HG02970 (cell line): ENCODE measurements around the gene FBXO34.
"Not testable (repeated sequence)": the region's sequence is repeated elsewhere in the genome, so short reads cannot be mapped to it uniquely, and the experiment has no call there.

Experiments used
- ATAC-seq: cut with Tn5 transposase; IDR thresholded peaks from one replicate; pipeline ENCODE4 v1.9.1; 2021; ENCODE audit warnings: mild to moderate bottlenecking, moderate library complexity, moderate number of reproducible peaks; ENCODE audit not compliant: unreplicated experiment, low FRiP score

Gene FBXO34

DNA sequence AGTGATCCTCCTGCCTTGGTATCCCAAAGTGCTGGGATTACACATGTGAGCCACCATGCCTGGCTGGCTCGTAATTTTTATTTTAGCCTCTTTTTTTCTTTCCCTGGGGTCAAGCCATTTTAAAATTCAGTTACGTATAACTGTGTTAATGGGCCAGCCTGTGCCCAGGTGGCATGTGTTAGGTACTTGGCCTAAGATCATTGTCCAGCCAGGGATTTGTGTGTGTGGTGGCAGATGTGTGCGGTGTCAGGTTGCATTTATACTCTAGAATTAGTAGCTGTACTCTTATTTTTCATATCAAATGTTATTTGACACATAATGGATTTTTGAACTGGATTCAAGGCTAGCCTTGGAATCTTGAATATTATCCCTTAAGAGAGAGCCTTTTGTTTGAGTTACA is 69.3 kb downstream of the FBXO34 start:
- no peak for ATAC-seq

DNA sequence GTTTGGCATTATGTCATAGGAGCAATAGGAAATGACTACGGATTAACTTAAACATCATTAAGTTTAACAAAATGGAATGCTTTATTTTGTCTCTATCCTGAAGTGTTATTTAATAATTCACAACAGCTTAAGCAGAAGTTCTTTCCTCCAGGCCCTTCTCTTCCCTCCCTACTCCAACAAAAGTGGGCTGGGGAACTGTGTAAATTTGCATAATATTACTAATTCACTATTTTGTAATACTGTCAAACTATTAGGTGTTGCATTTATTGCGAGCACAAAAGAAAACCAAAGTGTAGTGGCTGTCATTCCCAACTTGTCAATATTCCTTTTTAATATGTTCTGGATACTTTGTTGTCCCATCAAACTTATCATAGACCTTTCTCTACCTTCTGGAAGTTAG is 70.6 kb downstream of the FBXO34 start:
- ATAC-seq = no peak

DNA sequence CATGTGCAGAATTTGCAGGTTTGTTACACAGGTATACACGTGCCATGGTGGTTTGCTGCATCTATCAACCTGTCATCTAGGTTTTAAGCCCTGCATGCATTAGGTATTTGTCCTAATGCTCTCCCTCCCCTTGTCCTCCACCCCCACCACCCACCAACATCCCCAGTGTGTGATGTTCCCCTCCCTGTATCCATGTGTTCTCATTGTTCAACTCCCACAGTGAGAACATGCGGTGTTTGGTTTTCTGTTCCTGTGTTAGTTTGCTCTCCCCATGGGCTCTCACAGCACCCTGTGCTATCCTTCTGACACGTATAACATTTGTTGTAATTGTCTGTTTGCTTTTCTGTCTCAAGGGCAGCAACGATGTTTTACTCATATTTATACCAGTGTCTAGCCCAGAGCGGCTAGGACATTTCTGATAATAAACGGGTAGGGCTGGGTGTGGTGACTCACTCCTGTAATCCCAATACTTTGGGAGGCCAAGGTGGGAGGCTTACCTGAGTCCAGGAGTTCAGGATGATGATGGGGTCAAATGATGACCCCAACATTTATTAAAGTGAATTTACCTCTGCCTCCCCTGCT is 73.5 kb downstream of the FBXO34 start:
- ATAC-seq = not testable (repeated sequence)

DNA sequence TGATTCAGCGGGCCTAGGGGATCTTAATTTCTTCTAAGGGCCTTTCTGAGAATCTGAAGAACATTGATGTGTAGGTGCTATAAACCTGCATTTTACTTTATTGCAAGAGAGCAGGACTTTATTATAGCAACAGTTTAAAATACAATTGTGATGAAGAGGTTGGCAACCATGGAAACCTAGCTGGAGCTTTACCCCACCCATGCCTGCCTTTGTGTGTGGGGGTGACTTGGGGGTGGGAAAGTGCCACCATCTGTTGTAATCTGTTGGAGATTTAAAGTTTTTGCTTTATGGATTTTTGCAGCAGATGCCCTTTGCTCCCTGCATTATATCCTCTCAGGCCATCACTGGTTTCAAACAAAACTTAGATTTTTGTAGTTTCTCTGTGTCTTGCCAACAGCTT is 75.8 kb downstream of the FBXO34 start:
- no peak for ATAC-seq

DNA sequence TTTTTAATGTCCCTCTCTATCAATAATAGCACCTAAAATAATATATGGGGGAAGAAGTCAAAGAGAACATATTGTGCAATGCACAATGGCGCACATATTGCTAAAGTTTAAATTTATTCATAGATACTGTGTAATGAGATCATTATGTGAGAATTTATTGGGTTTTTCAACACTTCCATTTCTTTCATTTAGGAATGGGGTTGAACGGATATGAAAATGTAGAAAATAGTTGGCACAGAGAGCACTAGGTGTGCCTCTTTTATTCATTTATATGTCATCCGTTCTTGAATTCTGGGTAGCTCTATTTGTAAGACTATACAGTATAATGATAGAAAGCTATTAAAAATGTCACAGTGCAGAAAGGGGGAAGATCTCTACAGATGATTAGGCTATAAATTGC is 76.5 kb downstream of the FBXO34 start:
- ATAC-seq = no peak

DNA sequence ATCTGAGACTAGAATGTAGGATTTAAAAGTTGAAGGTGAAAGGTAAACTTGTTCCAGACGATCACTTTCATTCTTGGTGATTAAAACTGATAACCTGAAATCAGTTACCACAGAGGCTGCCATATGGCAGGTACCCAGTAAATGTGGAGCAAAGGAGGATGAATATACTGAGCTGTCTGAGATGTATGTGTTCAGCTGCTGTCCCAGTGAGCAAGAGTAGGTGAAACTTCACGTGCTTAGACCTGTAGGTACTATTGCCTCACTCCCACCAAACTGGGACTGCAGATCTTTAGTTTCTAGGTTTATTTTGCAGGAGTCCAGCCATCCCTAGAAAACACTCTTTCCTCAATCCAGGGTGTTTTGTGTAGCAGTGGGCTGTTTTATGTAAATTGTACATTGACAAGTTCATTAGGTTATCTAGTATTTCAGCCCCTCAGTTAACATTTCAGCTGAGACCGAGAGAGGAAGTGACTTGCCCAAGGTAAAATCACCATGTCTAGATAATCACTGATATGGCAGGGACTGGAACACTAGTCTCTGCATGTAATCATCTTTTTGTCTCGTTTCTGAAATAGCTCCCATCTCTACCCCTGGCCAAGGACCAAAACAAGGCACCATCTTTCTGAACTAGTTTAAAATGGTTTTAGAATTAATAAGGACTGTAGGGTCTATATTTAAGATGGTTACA is 77.7 kb downstream of the FBXO34 start:
- ATAC-seq = no peak

DNA sequence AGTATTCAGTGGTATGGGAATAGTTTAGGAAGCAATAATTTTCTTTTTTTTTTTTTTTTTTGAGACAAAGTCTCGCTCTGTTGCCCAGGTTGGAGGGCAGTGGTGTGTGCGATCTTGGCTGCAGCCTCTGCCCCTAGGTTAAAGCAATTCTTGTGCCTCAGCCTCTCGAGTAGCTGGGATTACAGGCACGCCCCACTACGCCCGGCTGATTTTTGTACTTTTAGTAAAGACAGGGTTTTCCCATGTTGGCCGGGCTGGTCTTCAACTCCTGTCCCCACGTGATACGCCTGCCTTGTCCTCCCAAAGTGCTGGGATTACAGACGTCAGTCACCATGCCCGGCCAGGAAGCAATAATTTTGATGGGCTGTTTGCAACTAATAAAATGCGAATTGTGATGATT is 78.3 kb downstream of the FBXO34 start:
- no peak for ATAC-seq

DNA sequence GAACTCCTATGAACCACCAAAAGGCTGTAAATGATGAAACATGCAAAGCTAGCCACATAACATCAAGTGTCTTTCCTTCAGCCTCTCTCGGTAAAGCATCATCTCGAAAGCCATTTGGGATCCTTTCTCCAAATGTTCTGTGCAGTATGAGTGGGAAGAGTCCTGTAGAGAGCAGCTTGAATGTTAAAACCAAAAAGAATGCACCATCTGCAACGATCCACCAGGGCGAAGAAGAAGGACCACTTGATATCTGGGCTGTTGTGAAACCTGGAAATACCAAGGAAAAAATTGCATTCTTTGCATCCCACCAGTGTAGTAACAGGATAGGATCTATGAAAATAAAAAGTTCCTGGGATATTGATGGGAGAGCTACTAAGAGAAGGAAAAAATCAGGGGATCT is 79.2 kb downstream of the FBXO34 start:
- ATAC-seq = no peak

DNA sequence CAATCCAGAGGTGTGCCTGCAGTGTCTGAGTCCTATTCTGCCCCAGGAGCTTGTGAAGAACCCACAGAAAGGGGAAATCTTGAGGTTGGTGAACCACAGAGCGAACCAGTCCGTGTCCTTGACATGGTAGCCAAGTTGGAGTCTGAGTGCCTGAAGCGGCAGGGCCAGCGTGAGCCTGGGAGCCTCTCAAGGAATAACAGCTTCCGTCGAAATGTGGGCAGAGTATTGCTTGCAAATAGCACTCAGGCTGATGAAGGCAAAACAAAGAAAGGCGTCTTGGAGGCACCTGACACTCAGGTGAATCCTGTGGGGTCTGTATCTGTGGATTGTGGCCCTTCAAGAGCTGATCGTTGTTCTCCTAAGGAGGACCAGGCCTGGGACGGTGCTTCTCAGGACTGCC is 79.9 kb downstream of the FBXO34 start:
- ATAC-seq = no peak

DNA sequence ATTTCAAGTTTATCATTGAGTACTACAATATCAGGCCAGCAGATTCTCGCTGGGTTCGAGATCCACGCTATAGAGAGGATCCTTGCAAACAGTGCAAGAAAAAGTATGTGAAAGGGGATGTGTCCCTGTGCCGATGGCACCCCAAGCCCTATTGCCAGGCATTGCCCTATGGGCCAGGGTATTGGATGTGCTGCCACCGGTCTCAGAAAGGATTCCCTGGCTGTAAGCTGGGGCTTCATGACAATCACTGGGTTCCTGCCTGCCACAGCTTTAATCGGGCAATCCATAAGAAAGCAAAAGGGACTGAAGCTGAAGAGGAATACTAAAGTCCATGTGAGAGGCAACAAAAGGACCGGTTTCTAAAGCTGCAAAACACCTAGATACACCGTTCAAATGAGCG is 81.0 kb downstream of the FBXO34 start:
- ATAC-seq = no peak

DNA sequence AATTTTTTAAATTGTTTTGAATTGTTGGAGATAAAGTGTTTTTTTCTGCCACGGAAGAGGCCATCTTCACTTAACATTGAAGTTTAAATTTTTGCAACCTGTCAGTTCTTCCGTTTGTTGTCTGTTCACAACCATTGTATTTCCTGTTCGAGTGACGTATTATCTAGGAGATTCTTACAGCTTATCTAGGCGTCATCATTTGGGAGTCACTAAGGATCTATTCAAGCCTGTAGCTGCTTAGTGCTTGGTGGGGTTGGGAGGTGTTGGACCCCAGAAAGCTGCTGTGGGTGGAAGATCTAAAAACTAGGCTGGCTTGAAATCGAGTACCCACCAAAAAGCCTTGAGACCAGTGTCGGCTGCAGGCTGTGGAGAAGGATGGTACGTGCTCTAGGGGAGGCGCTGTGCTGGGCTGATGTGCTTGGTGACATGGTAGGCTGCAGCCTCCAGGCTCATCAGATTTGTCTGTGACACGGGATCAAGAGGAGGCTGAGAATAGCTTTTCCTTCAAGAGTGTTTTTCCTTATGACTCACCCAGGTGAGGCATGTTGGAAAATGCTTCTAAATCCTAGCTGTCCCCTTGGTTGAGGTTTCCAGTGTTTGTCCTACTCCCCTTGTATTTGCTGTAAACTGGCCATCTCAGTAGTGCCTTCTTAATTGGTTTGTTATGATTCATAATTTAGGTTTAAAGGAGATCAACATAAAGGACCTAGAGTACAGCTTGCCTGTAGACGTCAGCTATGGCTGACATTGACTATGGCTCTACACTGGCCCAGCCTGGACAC is 82.7 kb downstream of the FBXO34 start:
- no peak for ATAC-seq

DNA sequence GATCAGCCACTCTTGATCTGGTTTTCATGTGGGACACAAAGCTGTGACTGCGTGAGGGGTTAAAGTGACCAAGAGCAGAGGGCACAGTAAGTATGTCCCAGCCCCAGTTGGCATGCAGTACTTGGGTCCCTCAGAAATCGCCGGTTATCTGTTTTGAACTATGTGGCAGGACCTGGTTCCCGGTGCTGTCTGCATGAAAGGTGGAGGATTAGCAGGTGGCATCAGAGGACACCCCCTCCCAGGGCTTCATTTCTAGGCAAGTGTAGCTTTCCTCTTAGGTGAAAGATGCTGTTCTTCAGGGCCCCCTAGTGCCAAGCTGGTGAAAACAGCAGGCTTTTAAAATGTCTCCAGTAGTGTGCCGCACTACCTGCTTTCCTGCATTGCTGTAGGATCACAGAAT is 83.3 kb downstream of the FBXO34 start:
- ATAC-seq = no peak

DNA sequence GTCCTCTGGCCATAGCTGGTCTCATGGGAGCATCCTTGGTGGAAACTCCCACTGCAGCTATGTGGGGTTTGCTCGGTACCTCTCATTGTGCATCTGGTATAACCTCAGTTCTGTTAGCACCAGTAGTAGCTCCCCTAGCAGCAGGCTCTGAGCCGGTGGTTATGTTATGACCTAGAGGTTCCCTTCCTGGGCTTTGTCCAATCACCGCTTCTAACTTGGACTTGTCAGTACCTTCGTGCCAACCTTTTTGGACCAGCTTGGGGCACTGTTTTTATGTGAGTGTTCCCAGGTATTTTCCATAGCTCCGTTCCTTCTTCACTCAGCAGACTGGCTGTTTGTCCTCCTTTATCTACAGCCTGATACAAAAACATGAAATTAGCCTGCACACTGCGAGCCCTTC is 84.7 kb downstream of the FBXO34 start:
- ATAC-seq = no peak

DNA sequence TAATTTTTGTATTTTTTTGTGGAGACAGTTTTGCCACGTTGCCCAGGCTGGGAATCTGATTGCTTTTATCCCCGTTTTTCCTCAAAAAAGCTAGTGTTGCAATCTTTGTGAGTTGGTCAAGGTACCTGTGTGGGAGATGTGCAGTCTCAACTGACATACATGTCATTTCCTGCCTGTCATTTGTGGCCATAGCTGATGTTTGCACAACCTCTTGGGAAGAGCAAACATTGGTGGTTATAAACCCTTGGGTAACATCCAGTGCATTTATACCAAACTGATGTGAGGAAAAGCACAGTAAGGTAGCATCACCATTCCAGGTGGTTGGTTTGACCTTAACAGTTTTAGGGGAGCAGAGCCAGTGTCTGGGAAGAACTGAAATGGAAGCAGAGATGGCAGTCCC is 85.7 kb downstream of the FBXO34 start:
- ATAC-seq = no peak

DNA sequence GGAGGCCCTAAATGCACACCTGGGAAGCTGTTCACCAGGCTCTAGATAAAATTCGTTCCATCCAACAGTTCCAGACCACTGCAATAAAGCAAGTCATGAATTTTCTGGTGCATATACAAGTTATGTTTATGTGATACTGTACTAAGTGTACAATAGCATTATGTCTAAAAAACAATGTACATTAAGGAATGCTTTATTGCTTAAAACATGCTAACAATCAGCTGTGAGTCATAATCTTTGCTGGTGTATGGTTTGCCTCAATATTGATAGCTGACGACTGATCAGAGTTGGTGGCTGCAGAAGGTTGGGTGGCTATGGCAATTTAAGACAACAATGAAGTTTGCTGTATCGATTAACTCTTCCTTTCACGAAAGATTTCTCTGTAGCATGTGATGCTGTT is 88.1 kb downstream of the FBXO34 start:
- ATAC-seq = no peak

DNA sequence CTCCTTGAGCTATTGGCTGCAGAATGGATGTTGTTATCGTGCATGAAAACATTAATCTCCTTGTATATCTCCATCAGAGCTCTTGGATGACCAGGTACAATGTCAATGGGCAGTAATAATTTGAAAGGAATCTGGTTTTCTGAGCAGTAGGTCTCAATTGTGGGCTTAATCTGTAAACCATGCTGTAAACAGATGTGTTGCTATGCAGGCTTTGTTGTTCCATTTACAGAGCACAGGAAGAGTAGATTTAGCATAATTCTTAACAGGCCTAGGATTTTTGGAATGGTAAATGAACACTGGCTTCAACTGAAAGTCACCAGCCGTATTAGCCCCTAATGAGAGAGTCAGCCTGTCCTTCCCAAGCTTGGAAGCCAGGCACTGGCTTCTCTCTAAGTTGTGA is 90.0 kb downstream of the FBXO34 start:
- no peak for ATAC-seq

DNA sequence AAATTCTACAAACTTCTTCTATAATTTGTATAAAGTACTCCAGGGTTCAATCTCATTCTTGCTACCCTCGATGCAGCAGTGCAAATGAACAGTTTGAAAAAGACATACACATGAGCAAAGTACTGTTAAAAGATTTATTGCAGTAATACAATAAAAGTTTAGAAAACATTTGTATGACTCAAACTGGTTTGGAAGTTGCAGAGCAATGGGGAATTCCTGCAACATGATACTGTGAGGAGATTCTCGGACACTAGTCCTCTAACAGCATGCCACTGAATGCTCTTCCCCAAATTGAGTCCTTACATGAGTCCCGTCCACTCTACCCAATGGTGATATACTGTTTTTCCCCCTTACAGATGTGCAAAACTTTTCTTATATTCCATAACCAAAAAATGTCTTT is 95.0 kb downstream of the FBXO34 start:
- ATAC-seq = no peak

DNA sequence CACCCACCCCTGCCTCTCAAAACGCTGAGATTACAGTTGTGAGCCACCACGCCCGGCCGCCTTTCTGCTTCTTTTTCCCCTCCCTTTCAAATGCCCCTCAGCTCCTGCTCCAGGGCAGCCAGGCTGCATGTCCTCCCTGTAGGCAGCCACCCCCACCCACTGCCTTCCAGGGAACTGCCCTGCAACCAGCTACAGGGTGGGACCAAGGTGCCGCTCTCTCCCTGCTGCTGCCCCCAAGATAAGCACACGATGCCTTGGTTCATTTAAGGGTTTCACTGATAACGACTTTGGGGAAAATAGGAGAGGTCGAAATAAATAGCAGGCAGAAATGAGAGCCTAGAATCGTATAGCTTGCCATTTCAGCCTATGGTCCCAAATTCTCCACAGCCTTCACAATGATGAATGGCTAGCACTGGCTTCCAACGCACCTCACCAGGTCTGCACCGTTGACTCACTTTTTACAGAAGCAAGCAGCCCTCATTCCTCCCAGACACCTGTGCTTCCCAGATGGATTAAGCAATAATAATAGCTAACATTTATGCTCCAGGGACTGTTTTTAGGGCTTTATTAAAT is 99.7 kb downstream of the FBXO34 start:
- ATAC-seq = no peak

DNA sequence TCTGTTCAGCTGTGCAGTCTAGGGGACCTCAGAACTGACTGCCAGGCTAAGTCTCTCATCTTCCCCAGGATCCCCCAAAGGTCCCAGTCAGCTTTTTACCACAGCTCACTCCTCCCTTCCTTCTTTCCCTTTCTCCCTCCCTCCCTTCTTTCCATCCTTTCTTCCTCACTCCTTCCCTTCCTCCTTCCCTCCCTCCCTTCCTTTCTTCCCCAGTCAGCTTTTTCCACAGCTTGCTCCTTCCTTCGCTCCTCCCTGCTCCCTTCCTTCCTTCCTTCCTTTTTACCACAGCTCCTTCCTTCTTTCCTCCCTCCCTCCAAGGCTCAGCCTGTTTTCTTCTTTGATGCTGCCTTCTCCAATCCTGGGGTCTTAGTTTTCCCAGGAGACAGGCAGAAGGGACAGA is 101.2 kb downstream of the FBXO34 start:
- no peak for ATAC-seq

DNA sequence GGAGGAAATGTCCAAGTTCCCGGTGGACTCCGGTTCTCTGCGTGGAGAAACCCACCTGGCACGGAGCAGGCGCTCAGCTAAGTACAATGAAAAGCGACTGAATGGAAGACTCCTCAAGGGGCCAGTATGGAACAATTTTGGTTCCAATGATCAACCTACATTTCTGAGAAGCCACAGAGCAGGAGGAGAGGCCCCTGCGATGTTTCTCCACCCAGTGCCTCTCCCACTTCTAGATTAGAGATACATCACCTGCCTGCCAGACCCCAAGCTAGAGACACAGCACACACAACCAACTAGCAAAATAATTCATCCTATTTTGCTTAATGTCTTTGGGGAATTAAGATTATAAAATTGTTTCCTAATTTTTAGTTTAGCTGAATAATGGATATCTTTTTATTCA is 101.6 kb downstream of the FBXO34 start:
- no peak for ATAC-seq
